GM18505 (cell line): ENCODE measurements around the gene HOXA13.

Source experiments
- ATAC-seq: cut with Tn5 transposase; IDR thresholded peaks from one replicate; pipeline ENCODE4 v1.9.1; 2021; ENCODE audit not compliant: unreplicated experiment
- POLR2A ChIP-seq: IDR thresholded peaks from 4 replicates; pipeline ENCODE4 v1.6.1; 2011; ENCODE audit warnings: borderline replicate concordance; ENCODE audit not compliant: insufficient read depth, insufficient read length; ENCODE audit errors: extremely low read depth

HOXA13 gene

GRCh38 chr7:27208998-27209397 lies 9.1 kb upstream of the HOXA13 start:
- ATAC-seq: no peak
- TF ChIP-seq POLR2A: no peak

- ATAC-seq: no peak
- no peak for TF ChIP-seq POLR2A
Observed at GRCh38 chr7:27207348-27207985, 7.6 kb upstream of the HOXA13 start.

- ATAC-seq: no peak
- no peak for TF ChIP-seq POLR2A
Observed at GRCh38 chr7:27205325-27206280, 5.7 kb upstream of the HOXA13 start.

- TF ChIP-seq POLR2A: no peak
- no peak for ATAC-seq
Observed at GRCh38 chr7:27204851-27205322, 5.0 kb upstream of the HOXA13 start.

GRCh38 chr7:27203964-27204594 lies 4.2 kb upstream of the HOXA13 start:
- TF ChIP-seq POLR2A: no peak
- ATAC-seq: no peak

- ATAC-seq: no peak
- TF ChIP-seq POLR2A: no peak
Observed at GRCh38 chr7:27203365-27203953, 3.6 kb upstream of the HOXA13 start.

GRCh38 chr7:27202862-27203134 lies 2.9 kb upstream of the HOXA13 start:
- no peak for ATAC-seq
- TF ChIP-seq POLR2A: no peak

GRCh38 chr7:27202018-27202861 lies 2.3 kb upstream of the HOXA13 start:
- no peak for ATAC-seq
- TF ChIP-seq POLR2A: no peak

- ATAC-seq: no peak
- no peak for TF ChIP-seq POLR2A
Observed at GRCh38 chr7:27201580-27202017, 1.7 kb upstream of the HOXA13 start.

GRCh38 chr7:27200761-27201579 lies 1.1 kb upstream of the HOXA13 start:
- ATAC-seq: no peak
- TF ChIP-seq POLR2A: no peak

- ATAC-seq: no peak
- TF ChIP-seq POLR2A: no peak
Observed at GRCh38 chr7:27198871-27199801, 755 bp downstream of the HOXA13 start.
